ENCODE data around the gene MYCBPAP.

The MYCBPAP gene

GRCh38 chr17:50539762-50540559 lies 31.7 kb downstream of the MYCBPAP start:
- no peak overlapping the region for H3K4me3 ChIP-seq (ENCODE audit: low read length)
- H3K27me3 ChIP-seq (ENCODE audit: control insufficient read depth, insufficient read depth, low read length): peaks cover 3% of the 10 kb centered on the region
- peaks cover 97% of the 10 kb centered on the region for H3K4me1 ChIP-seq (ENCODE audit: control insufficient read depth, insufficient read depth, low read length)
- peaks cover 39% of the 10 kb centered on the region for H3K36me3 ChIP-seq (ENCODE audit: control insufficient read depth, insufficient read depth, low read length)
- H3K9ac ChIP-seq (ENCODE audit: low read length): no peak overlapping the region
- H3K9me3 ChIP-seq (ENCODE audit: control insufficient read depth, low read length): no peaks in the 10 kb centered on the region

- H3K4me3 ChIP-seq (ENCODE audit: low read length): peak overlapping the region; percentile 5
These were observed 32.5 kb downstream of the MYCBPAP start for GRCh38 chr17:50540560-50541401.

GRCh38 chr17:50541402-50541715 lies 33.1 kb downstream of the MYCBPAP start:
- peaks cover 99% of the 10 kb centered on the region for H3K4me1 ChIP-seq (ENCODE audit: control insufficient read depth, insufficient read depth, low read length)
- no peaks in the 10 kb centered on the region for H3K9me3 ChIP-seq (ENCODE audit: control insufficient read depth, low read length)
- H3K9ac ChIP-seq (ENCODE audit: low read length): peak overlapping the region; percentile 74
- peak overlapping the region; percentile 5 for H3K4me3 ChIP-seq (ENCODE audit: low read length)
- peaks cover 3% of the 10 kb centered on the region for H3K27me3 ChIP-seq (ENCODE audit: control insufficient read depth, insufficient read depth, low read length)
- H3K36me3 ChIP-seq (ENCODE audit: control insufficient read depth, insufficient read depth, low read length): peaks cover 36% of the 10 kb centered on the region

More at GRCh38 chr17:50540560-50541401, 32.5 kb downstream of the MYCBPAP start:
- peaks cover 99% of the 10 kb centered on the region for H3K4me1 ChIP-seq (ENCODE audit: control insufficient read depth, insufficient read depth, low read length)
- peaks cover 39% of the 10 kb centered on the region for H3K36me3 ChIP-seq (ENCODE audit: control insufficient read depth, insufficient read depth, low read length)
- H3K27me3 ChIP-seq (ENCODE audit: control insufficient read depth, insufficient read depth, low read length): peaks cover 3% of the 10 kb centered on the region
- no peaks in the 10 kb centered on the region for H3K9me3 ChIP-seq (ENCODE audit: control insufficient read depth, low read length)
- H3K9ac ChIP-seq (ENCODE audit: low read length): peak overlapping the region; percentile 74

GRCh38 chr17:50541716-50542688 lies 33.8 kb downstream of the MYCBPAP start:
- no peaks in the 10 kb centered on the region for H3K9me3 ChIP-seq (ENCODE audit: control insufficient read depth, low read length)
- H3K27me3 ChIP-seq (ENCODE audit: control insufficient read depth, insufficient read depth, low read length): peaks cover 3% of the 10 kb centered on the region
- peak overlapping the region; percentile 38 for H3K4me3 ChIP-seq (ENCODE audit: low read length)
- H3K36me3 ChIP-seq (ENCODE audit: control insufficient read depth, insufficient read depth, low read length): peaks cover 30% of the 10 kb centered on the region
- H3K9ac ChIP-seq (ENCODE audit: low read length): peak overlapping the region; percentile 74
- H3K4me1 ChIP-seq (ENCODE audit: control insufficient read depth, insufficient read depth, low read length): peaks cover 98% of the 10 kb centered on the region

- Histone ChIP-seq H3K36me3 (ENCODE audit: control insufficient read depth, insufficient read depth, low read length) (peaks cover 20% of the 10 kb centered on the region), H3K27me3 (ENCODE audit: control insufficient read depth, insufficient read depth, low read length) (no peaks in the 10 kb centered on the region), H3K4me1 (ENCODE audit: control insufficient read depth, insufficient read depth, low read length) (peaks cover 98% of the 10 kb centered on the region), H3K9ac (ENCODE audit: low read length) (peak overlapping the region; percentile 74), H3K9me3 (ENCODE audit: control insufficient read depth, low read length) (no peaks in the 10 kb centered on the region), H3K4me3 (ENCODE audit: low read length) (peak overlapping the region; percentile 38)
These were observed 34.8 kb downstream of the MYCBPAP start for GRCh38 chr17:50542795-50543774.

GRCh38 chr17:50544516-50544915 lies 36.3 kb downstream of the MYCBPAP start:
- H3K9ac ChIP-seq (ENCODE audit: low read length): no peak overlapping the region
- no peaks in the 10 kb centered on the region for H3K27me3 ChIP-seq (ENCODE audit: control insufficient read depth, insufficient read depth, low read length)
- no peaks in the 10 kb centered on the region for H3K9me3 ChIP-seq (ENCODE audit: control insufficient read depth, low read length)
- H3K4me1 ChIP-seq (ENCODE audit: control insufficient read depth, insufficient read depth, low read length): peaks cover 88% of the 10 kb centered on the region
- peaks cover 9% of the 10 kb centered on the region for H3K36me3 ChIP-seq (ENCODE audit: control insufficient read depth, insufficient read depth, low read length)
- no peak overlapping the region for H3K4me3 ChIP-seq (ENCODE audit: low read length)

- no peaks in the 10 kb centered on the region for H3K9me3 ChIP-seq (ENCODE audit: control insufficient read depth, low read length)
- peaks cover 4% of the 10 kb centered on the region for H3K36me3 ChIP-seq (ENCODE audit: control insufficient read depth, insufficient read depth, low read length)
- no peaks in the 10 kb centered on the region for H3K27me3 ChIP-seq (ENCODE audit: control insufficient read depth, insufficient read depth, low read length)
- H3K4me1 ChIP-seq (ENCODE audit: control insufficient read depth, insufficient read depth, low read length): peaks cover 81% of the 10 kb centered on the region
- H3K4me3 ChIP-seq (ENCODE audit: low read length): no peak overlapping the region
- no peak overlapping the region for H3K9ac ChIP-seq (ENCODE audit: low read length)
These were observed 37.1 kb downstream of the MYCBPAP start for GRCh38 chr17:50545311-50545710.

- H3K9me3 ChIP-seq (ENCODE audit: control insufficient read depth, low read length): no peaks in the 10 kb centered on the region
- H3K9ac ChIP-seq (ENCODE audit: low read length): peak overlapping the region; percentile 95
- peaks cover 80% of the 10 kb centered on the region for H3K4me1 ChIP-seq (ENCODE audit: control insufficient read depth, insufficient read depth, low read length)
- no peak overlapping the region for H3K4me3 ChIP-seq (ENCODE audit: low read length)
- no peaks in the 10 kb centered on the region for H3K27me3 ChIP-seq (ENCODE audit: control insufficient read depth, insufficient read depth, low read length)
- H3K36me3 ChIP-seq (ENCODE audit: control insufficient read depth, insufficient read depth, low read length): peaks cover 4% of the 10 kb centered on the region
These were observed 38.4 kb downstream of the MYCBPAP start for GRCh38 chr17:50546701-50547034.

- Histone ChIP-seq H3K9me3 (ENCODE audit: control insufficient read depth, low read length) (no peaks in the 10 kb centered on the region), H3K4me1 (ENCODE audit: control insufficient read depth, insufficient read depth, low read length) (peaks cover 75% of the 10 kb centered on the region), H3K4me3 (ENCODE audit: low read length) (peak within 1 kb of the TSS; percentile 85), H3K9ac (ENCODE audit: low read length) (peak within 1 kb of the TSS; percentile 95), H3K36me3 (ENCODE audit: control insufficient read depth, insufficient read depth, low read length) (peaks cover 3% of the 10 kb centered on the region), H3K27me3 (ENCODE audit: control insufficient read depth, insufficient read depth, low read length) (no peaks in the 10 kb centered on the region)
These were observed 38.9 kb downstream of the MYCBPAP start, which contains the start of gene SPATA20 for GRCh38 chr17:50547035-50547735. SPATA20 (plus strand) TSS chr17:50547174; CDS start chr17:50547209, 35 bp downstream.

- Histone ChIP-seq H3K9me3 (ENCODE audit: control insufficient read depth, low read length) (no peaks in the 10 kb centered on the region), H3K9ac (ENCODE audit: low read length) (peak overlapping the region; percentile 95), H3K27me3 (ENCODE audit: control insufficient read depth, insufficient read depth, low read length) (no peaks in the 10 kb centered on the region), H3K4me1 (ENCODE audit: control insufficient read depth, insufficient read depth, low read length) (peaks cover 70% of the 10 kb centered on the region), H3K4me3 (ENCODE audit: low read length) (peak overlapping the region; percentile 85), H3K36me3 (ENCODE audit: control insufficient read depth, insufficient read depth, low read length) (no peaks in the 10 kb centered on the region)
These were observed 39.5 kb downstream of the MYCBPAP start for GRCh38 chr17:50547736-50548083.

All from mucosa of stomach (tissue), 1 donor.